ENCODE results near the gene LYPD3. TPM values are rescaled to one million over a fixed set of nuclear protein-coding genes. Genes with fewer than 3 reads are reported as not detected.
"Not testable (repeated sequence)": the region's sequence is repeated elsewhere in the genome, so short reads cannot be mapped to it uniquely, and the experiment has no call there.

Gene LYPD3
- total RNA-seq, 1 donor from 2014 or later, result 17.6 TPM

DNA sequence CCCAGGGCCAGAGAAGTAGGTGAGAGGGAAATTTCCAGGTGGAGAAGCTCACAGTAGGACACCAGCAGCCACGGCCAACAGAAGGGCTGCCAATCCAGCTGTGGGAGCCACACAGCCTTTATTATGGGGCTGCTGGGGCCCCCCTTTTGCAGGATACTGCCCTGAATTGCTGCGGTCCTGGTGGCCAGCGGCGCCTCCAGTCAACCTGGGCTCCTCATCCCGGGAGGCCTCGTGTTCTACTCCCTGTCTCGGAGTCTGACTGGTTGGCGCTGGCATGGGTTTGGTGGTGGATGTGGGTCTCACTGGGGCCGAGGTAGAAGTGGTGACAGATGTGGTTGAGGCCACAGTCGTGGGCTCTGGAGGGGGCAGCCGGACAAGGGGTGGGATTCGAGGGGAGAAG, 4.1 kb downstream of the LYPD3 start:
- DNase-seq, result no peak

DNA sequence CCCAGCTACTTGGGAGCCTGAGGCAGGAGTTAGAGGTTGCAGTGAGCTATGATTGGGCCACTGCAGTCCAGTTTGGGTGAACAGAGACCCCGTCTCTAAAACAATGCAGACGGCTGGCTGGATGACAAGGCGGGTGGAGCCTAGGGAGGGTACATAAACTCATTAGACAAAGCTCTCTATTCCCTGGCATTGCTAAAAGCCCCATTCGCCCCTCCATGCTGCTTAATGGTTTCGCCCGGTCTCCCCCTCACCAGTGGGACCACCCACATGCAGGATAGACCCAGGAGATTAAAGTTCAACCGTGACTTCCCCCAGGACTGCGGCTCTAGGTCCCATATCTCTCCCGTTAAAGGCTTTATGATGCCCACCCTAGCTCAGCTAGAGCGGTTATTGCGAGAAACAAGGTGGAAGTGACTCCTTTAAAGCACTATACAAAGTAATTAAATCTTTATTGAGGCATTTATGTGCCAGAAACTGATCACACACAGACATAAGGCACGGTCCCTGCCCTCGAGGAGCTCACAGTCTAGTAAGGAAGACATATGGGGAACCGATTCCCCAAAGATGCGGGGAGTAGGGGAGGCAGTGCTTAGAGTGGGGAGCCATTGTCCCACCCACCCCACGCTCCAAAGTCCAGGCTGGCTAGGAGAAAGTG, 4.9 kb downstream of the LYPD3 start:
- no peak for DNase-seq

DNA sequence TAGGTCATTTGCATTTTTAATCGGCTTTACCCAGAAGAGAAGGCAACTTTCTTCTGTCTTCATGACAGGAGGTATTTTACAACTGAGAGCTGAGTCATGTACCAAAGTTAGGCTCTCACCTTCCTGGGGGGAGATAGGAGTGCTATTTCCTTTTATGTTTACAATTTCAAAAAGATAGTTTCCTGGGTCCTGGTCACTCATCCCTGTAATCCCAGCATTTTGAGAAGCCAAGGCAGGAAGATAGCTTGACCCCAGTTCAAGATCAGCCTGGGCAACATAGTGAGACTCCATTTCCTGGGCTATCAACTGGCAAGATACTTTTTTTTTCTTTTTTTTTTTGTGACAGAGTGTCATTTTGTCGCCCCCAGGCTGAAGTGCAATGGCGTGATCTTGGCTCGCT, 7.6 kb downstream of the LYPD3 start:
- no peak for DNase-seq

DNA sequence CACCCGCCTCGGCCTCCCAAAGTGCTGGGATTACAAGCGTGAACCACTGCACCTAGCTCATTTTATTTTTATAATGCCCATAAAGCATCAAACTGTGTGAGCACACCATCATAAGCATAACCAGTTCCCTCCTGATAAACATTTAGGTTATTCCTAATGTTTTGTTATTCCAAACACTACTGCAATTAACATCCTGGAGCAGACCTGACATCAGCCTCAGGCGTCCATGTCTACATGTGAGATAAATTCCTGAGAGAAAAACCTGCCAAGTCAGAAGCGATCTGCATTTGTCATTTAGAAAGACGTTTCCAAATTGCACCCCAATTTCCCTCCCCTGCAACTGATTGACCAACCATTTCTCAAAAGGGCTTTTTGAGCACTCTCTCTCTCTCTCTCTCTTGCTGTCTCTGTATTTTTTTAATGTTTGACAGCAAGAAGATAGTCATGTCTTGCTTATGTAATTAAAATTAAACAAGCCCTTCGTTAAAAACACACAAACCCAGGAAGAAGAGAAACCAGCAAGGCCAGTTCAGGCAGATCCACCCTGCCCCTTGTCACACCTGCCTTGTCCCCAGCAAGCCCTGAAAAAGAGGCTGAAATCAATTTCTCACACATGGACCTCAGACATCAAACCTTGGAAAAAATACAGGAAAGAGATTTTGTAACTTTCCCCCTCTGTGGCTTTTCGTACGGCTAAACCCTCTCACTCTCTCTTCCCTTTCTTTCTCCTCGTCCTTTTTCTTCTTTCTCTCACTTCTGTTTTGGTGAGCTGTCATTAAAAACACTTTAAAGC, 9.9 kb downstream of the LYPD3 start:
- DNase-seq, result peak; percentile 43

DNA sequence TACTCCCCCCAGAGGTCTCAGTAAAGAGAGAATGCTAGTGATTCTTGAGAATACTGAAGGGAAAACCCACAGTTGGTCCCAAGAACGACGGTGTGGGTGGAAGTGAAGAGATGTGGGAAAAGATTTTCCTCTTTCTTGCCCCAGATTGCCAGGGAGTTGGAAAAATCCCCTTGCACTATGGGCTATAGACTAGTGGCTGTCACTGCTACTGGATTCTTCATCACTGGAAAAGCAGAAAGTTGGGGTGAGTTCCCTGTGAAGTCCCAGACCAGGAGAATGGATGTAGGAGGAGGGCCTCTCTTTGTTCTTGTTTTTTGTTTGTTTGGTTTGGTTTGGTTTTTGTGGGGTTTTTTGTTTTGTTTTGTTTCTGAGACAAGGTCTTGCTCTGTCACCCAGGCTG, 11.4 kb downstream of the LYPD3 start:
- DNase-seq, result no peak

DNA sequence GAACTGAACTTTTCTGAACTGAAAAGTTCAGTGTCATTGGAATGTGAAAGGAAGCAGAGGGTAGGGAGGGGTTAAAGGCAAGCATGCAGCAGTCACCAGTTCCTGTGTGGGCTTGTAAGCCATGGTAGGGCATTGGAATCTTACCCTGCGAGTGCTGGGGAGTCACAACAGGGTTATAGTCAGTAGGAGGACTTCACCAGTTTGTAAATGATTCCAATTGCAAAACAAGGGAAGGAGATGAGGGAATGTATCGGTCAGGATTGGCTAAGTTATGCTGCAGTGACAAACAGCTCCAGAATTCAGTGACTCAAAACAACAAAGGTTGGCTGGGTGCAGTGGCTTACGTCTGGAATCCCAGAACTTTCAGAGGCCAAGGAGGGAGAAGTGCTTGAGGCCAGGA, 12.8 kb downstream of the LYPD3 start:
- no peak for DNase-seq

DNA sequence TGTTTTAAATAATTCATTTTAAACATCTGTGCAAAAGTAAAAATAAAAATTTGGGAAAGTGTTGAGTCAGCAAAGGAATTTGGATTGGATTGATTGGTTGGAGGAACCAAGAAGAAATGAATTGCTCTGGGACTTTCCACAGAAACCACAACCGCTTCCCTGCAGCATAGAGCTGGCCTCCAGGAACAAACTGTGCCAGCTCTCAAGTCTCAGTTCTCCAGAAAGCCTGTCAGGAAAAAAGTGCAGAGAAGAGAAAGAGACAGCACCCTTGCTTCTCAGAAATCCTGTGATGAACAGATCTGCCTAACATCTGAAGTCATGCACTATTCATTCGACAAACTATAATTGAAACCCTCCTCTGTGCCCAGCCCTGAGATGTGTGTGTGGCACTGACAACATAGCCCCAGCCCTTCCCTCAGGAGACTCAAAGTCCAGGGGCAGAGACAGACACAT, 14.8 kb downstream of the LYPD3 start:
- DNase-seq, result no peak

DNA sequence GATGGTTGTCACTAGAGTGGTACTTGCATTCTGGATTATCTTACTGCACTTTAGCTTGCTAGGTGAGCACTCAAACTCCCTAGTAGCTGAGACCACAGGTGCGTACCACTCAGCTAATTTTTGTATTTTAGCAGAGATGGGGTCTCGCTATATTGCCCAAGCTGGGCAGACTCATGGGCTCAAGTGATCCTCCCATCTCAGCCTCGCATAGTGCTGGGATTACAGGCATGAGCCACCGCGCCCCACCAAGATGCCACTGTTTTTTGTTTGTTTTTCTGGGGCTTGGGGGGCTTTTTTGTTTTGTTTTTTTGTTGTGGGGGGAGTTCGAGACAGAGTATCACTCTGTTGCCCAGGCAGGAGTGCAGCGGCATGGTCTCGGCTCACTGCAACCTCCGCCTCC, 17.8 kb downstream of the LYPD3 start:
- DNase-seq, result no peak

DNA sequence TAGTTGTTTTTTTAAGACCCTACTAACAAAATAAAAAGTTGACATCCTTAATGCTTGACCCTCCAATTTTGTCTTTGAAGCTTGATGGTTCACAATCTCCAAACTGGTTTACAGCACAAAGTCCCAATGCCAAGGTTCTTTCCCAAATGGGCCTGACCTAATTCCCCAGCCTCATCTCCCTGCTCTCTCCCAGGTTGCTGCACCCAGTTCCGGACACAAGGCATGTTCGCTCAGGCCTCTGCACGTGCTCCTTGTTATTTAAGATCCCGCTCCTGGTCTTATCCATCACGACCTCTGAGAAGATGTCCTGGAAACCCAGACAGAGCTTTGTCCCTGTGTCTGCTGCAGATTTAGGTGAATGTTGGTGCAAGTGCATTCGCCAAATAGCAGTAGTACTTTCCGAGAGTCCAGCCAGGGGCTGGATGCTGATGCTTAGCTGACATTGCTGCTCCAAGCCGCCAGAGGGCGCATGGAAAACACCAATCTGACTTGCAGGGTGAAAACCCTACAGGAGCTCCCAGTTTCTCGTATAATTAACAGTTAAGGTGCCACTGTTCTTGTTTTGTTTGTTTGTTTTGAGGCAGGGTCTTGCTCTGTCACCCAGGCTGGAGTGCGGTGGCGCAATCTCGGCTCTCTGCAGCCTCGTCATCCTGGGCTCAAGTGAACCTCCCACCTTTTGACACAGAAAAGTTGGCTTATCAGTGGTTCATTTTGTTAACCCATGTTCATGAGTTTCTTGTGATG, 18.5 kb downstream of the LYPD3 start:
- DNase-seq, result peak; percentile 91

DNA sequence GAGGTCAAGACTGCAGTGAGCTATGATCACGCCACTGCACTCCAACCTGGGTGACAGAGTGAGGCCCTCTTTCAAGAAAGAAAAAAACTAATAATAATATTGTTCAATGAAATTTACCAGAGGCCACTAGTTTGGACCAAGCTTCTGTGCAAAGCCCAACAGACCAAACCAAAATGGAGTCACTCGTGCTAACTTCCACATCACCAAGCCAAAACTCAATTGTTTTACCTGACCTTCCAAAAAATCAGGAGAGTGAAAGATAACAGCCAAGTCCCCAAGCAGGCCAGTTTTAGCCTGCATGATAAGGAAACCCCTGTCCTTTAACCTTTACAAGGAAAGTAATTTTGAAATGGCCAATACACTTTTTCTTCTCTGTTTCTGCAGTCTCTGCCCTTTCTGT, 20.0 kb downstream of the LYPD3 start:
- DNase-seq, result no peak

DNA sequence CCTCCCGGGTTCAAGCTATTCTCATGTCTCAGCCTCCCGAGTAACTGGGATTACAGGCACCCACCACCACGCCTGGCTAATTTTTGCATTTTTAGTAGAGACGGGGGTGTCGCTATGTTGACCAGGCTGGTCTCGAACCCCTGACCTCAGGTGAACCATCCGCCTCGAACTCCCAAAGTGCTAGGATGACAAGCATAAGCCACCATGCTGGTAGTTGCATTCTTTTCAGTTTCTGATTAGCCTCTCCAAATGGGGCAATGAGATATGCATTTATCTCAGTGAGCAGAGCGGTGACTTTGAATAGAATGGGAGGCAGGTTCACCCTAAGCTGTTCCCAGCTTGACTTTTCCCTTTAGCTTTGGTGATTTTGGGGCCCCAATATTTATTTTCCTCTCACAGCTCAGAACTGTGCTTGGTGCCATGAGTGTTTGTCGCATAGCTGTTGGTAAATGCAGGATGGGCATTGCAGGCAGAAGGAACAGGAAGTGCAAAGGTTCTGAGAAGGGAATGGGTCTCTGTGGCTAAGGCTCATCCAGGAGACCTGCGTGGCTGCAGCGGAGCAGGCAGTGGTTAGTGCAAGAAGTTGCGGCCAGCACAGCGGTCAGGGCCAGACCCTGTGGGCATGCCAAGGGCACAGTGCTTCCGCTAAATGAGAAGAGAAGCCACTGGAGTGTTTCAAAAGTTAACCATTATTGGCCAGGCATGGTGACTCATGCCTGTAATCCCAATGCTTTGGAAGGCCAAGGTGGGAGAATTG, 20.7 kb downstream of the LYPD3 start:
- no peak for DNase-seq

DNA sequence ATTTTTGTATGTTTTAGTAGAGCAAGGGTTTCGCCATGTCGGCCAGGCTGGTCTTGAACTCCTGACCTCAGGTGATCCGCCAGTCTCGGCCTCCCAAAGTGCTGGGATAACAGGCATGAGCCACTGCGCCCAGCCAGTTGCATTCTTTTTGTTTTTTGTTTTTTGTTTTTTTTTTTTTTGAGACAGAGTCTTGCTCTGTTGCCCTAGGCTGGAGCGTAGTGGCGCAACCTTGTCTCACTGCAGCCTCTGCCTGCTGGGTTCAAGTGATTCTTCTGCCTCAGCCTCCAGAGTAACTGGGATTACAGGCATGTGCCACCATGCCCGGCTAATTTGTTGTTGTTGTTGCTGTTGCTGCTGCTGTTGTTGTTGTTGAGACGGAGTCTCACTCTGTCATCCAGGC, 21.3 kb downstream of the LYPD3 start:
- DNase-seq, result not testable (repeated sequence)

DNA sequence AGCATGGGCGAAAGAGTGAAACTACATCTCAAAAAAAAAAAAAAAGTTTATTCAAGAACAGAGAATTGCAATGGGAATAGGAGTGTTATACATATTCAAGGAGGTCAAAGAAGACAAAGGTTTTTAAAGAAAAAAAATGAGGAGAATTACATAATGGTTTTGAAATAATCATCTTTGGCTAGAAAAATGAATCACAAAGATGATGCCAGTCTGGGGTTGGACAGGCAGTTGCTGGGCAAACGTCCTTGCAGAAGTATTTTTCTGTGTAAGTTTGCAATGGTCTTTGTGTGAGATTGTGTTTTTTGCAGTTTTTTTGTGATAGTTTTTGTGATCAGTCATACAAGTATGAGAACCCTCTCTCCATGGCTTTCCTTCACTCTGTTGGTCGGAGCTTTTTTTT, 23.7 kb downstream of the LYPD3 start:
- DNase-seq, result no peak

DNA sequence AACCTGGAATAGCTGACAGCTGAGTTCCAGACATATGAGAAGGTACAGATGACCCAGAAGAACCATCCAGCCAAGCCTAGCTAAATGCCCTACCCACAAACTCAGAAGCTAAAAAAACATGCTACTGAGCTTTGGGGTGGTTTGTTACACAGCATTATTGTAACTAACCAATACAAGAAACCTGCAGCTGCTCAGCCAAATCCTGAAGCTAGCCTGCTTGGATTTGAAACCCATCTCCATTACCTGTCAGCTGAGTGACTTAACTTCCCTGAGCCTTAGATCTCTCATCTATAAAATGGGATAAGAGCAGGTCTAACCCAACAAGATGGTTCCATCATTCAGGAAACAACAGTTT, 25.7 kb downstream of the LYPD3 start:
- DNase-seq, result no peak

DNA sequence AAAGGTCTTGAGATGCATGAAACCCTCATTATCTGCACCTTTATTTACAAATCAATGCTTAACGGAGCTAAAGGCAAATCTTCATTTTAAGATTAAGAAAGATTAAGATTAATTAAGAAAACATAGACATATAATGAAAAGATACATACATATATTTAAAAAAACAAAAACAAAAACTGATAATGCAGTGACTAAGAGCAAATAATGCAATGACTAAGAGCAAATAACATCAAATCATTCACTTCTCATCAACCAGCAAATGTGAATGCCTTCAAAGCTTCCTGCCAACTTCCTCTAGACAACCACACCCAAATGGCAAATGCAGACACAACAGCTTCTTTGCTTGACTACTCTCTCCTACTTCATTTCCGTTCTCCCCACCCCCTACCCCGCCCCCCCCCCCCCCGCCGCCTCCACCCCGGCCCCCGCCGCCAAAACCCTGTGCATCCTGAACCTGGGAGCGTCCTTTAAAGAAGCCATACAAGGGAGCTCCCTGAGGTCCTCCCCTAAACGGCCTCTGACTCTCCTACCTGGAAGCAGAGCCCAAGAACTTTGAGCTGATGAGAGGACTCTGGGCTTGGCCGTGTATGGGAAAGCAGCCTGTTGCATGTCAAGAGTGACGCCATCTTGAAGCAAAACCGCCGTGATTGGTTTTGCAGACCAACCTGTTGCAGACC, 26.2 kb downstream of the LYPD3 start:
- peak; percentile 72 for DNase-seq

DNA sequence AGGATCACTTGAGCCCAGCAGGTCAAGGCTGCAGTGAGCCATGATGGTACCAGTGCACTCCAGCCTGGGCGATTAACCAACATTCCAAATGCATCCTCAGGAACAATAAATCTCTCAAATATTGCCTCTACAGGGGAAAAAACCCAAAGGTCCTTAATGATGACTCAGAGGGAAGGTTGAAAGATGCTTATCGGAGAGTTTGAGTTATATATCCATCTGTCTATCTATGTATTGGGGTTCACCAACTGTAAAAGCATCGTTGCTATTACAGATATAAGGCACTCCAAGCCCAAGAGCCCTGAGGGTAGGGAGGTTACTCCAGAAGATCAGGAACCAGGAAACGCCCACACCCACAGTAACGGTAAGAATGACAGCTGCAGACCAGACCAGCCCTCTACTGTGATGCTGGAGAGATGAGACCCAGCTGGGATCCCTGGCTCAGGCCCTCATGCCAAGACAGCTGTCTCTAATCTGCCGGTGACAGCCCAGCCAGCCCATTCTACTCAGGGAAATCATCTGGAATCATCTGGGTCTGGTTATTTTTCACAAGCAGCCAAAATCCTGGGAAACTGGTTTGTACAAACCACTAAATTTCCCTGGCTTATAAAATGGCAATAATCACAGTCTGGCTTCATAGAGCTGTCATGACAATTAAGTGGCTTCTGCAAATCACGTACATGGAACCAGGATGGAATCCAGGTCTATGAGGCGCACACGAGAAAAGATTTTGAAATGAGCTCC, 26.9 kb downstream of the LYPD3 start:
- peak; percentile 93 for DNase-seq

DNA sequence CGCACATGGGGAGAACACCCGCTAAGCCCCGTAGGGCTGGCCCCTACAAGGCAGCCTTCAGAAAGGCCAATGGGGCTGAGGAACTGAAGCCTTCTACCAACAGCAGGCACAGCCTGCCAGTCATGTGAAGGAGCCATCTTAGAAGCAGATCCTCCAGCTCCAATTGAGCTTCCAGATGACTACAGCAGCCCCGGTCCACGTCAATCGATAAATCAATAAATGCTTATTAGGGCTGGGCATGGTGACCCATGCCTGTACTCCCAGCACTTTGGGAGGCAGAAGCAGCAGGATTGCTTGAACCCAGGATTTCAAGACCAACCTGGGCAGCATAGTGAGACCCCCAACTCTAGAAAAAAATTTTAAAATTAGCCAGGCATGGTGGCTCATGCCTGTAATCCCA, 27.7 kb downstream of the LYPD3 start:
- no peak for DNase-seq

DNA sequence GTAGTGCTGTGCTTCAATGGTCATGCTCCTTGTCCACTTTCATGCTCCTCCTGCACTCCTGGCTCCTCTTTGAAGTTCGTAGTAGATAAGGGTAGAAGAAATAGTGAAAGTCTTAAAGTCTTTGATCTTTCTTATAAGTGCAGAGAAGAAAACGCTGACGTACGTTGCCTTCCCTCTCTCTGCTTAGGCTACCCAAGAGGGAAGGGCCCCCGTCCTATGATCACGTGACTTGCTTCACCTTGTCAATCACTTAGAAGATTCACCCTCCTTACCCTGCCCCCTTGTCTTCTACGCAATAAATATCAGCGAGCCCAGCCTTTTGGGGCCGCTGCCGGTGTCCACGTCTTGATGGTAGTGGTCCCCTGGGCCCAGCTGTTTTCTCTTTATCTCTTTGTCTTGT, 28.1 kb downstream of the LYPD3 start:
- DNase-seq, result not testable (repeated sequence)

DNA sequence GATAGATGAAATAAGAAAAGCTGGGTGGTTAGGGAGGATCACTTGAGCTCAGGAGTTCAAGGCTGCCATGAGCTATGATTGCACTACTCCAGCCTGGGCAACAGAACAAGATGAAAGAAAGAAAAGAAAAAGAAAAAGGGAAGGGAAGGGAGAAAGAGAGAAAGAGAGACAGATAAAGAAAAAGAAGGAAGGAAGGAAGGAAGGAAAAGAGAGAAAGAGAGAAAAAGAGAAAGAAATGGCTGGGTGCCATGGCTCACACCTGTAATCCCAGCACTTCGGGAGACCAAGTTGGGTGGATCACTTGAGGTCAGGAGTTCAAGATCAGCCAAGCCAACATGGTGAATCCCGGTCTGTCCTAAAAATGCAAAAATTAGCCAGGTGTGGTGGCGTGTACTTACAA, 29.6 kb downstream of the LYPD3 start:
- no peak for DNase-seq

DNA sequence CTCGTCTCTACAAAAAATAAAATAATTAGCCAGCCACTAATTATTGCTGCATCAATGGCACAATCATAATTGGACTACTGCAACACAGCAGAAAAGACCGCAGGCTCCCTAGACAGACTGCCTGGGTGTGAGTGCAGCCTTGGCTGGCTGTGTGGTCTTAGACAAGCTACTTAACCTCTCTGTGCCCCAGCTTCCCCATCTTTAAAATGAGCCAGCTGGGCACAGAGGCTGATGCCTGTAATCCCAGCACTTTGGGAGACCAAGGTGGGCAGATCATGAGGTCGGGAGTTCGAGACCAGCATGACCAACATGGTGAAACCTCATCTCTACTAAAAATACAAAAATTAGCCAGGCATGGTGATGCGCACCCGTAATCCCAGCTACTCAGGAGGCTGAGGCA, 31.7 kb downstream of the LYPD3 start:
- no peak for DNase-seq

DNA sequence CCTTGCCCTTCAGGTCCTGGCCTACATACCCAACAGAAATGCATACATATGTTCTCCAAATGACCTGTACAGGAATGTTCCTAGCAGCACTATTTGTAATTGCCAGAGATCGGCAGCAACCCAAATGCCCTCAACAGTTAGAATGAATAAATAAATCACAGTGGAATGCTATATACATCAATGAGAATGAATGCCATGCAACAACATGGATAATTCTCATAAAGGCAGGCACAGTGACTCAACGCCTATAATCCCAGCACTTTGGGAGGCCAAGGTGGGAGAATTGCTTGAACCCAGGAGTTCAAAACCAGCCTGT, 32.1 kb downstream of the LYPD3 start:
- DNase-seq, result no peak

DNA sequence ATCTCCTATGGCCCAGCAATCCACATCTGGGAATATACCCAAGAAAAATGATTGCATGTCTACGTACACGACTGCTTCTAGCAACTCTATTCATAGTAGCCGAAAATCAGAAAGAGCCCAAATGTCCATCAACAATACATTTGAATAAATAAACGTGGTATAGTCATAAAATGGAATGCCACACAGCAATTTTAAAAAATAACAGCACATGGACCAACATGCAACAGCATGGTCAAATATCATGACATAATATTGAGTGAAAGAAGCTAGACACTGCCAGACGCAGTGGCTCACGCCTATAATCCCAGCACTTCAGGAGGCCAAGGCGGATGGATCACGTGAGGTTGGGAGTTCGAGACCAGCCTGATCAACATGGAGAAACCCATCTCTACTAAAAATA, 34.4 kb downstream of the LYPD3 start:
- no peak for DNase-seq
